Effector CD8-positive, alpha-beta T cell (primary cell): ENCODE results near the gene VEGFC.

Experiments used
- DNase-seq: peaks from one replicate; lab custom pipeline; 2025; lab: John Stamatoyannopoulos, UW

The VEGFC gene

GRCh38 chr4:176799653-176800052, 6.9 kb upstream of the VEGFC start:
- DNase-seq = no peak

DNA sequence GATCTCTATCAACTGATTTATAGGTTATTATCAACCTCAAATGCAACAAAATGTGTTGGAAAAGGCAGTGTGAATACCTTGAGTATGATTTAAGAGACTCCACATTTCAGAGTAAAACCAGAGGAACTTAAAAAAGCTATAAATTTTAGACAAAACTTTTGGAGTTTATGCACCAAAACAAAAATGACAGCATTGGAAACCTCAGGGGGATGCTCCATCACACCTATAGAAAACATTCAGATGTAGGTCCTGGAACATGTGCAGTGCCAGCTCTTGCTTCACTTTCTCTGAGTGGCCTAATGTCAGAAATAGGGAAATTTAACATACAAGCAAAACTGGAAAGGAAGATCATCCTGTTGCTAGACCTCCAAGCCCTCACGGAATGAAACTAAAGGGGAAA, 5.8 kb upstream of the VEGFC start:
- no peak for DNase-seq

DNA sequence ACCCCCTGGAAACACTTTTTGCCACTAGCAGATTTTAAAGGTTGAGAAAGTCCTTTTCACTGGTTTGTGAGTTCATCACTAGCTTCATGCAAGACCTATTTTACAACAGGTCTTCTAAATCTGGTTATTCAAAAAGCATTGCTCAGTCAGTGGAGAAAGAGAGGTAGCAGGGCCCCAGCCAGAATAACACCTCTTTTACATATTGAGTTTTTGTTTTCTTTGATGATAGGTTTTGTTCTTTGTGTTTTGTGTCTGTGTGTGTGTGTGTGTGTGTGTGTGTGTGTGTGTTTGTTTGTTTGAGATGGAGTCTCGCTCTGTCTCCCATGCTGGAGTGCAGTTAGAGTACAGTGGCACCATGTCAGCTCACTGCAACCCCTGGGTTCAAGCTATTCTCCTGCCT, 2.7 kb upstream of the VEGFC start:
- DNase-seq = no peak

DNA sequence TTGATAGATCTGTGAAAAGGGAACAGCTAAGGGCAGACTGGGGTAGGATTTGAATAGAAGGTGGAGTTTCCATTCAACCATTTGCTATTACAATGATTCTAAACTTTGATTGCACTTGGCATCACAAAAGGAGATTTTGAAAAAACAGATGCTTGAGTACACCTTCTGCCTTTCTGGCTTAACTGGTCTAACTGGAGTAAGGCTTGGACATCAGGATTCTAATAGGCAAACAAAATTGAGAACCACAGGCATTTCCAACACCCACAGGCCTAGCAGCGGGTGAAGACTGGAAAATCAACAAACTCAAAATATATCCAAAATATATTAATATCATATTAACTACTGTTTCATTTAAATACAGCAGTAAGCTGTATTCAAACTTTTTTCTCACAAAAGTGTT, 1.9 kb upstream of the VEGFC start:
- no peak for DNase-seq

DNA sequence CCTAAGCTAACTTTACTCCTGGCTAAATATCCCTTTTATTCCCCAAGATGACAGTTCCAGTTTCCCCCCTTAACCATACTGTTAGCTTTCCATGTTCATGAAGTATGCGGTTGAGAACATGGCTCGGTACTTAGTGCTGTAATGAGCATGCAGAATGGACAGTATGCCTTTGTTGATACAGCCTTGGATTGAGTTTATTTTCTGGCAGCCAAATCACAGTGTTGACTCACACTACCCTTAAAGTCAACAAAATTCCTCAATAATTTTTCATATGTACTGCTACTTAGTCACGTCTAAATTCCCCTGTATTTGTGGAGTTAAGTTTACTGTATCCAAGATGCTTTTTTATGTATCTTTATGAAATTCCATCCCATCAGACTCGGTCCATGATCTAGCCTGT, 1.4 kb upstream of the VEGFC start:
- DNase-seq = no peak

DNA sequence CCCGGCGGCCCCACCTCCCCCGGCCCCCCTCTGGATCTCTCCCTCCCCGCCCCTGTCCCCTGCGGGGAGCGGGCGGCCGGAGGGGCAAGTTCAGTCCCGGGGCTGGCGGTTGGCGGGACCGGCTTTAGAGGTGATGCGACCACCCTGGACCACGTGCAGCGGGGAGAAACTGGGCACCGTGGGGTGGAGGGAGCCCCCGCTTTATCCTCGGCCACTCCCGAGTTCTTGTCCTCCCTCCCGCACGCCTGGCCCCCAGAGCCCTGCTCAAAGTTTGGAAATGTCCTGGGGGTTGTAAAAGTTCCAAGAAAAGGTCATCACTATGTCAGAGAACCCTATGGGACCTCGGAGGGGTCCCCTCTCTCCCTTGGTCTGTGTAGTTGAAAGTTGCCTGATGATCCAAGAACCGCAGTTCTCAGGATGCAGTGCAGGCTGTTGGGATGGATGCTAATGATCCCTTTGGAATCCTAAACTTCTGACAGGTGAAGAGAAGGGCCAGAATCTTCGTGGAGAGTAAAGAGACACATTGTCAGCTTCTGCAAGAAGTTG, 411 bp upstream of the VEGFC start:
- no peak for DNase-seq

- DNase-seq = no peak
These were observed 964 bp downstream of the VEGFC start for GRCh38 chr4:176791591-176792325.

GRCh38 chr4:176790398-176790797, 2.3 kb downstream of the VEGFC start:
- no peak for DNase-seq

DNA sequence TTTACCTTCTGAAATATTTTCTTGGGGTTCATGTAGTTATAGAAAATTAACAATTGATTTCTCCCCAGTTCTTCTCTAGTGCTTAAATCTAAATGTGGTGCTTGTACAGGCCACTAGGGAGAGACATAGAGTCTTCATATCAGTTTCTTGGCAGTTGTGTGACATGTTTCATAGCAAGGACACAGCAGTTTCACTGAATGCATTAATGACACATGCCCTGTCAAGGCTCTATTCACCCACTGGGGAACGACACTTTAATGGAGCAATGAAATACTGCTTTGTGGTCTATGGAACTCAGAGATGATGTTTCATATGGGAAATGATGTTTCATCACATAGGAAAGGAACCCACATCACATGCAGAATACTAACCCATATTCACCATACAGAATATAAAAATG, 2.8 kb downstream of the VEGFC start:
- no peak for DNase-seq

DNA sequence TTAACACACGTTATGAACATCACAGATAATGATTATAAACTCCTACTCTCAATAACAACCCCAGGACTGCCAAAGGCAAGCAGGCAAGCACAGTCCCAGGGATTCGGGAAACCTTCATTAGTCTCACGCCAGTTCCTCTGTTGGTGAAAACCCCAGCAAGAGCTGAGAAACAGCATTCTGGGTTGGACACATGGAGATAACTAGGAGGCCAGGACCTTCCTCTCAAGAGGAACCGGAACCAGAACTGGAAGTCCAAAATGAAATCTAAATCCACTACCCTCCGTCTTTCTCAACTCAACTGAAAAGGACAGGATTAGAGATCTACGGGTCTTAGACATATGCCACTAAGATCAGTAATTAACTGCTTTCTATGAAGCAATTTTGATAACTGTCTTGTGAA, 3.8 kb downstream of the VEGFC start:
- DNase-seq = no peak

GRCh38 chr4:176788248-176788647, 4.5 kb downstream of the VEGFC start:
- no peak for DNase-seq

GRCh38 chr4:176784816-176785215, 7.9 kb downstream of the VEGFC start:
- no peak for DNase-seq

DNA sequence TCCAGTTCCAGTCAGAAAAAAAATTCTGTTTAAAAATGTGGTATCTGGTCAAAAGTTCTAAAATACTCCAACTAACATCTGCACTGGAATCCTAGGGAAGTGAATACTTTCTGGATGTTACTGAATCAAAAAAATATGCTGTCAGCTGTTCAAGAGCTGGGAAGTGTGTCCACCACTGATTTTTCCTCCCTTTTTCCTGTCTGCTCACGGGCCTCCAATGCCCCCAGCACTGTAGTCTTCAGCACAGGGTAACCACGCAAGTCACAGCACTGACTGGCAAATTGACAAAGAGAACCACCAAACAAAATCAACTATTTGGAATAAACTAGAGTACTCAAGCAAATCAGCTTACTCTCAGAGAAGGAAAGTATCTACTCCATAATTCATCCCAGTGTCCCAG, 9.9 kb downstream of the VEGFC start:
- DNase-seq = no peak

- DNase-seq = no peak
These were observed 10.5 kb downstream of the VEGFC start for GRCh38 chr4:176782191-176782590.

GRCh38 chr4:176781739-176782100, 11.0 kb downstream of the VEGFC start:
- DNase-seq = no peak

- DNase-seq = no peak
These were observed 11.6 kb downstream of the VEGFC start for GRCh38 chr4:176780995-176781738.

GRCh38 chr4:176779421-176779820, 13.3 kb downstream of the VEGFC start:
- no peak for DNase-seq

DNA sequence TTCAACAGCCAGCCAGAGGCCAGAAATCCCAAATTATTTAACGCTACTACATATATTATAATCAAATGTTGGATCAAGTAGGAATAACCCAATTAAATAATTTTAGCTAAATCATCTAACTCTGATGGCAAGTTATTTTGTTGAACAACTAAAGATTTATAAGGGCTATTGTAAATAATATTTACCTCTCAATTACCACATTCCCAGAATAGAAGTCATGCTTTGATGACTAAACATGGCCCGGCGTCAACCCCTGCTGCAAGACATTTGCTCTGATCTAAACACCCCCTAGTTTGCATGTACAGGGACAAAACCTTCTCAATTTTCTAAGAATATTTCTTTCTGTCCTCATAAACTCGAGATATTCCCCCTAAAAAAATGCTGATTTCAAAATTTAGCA, 14.2 kb downstream of the VEGFC start:
- DNase-seq = no peak

DNA sequence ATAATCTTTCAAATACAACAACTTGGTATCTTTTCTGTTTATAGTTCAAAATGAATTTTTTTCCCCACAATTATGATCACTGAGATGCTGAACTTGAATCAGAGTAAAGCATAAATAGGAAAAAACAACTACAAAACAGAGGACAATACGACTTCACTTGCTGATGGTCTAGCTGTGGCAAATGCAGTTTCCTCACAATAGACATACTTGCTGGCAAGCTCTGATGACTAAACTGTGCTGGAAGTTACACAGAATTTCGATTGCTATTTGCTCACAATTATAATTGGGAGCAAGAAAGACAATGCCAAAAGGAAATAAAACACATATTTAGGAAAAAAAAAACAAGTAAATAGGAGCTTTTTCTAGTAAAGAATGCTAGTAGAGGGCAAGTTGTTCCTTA, 14.7 kb downstream of the VEGFC start:
- no peak for DNase-seq

GRCh38 chr4:176775338-176775737, 17.4 kb downstream of the VEGFC start:
- DNase-seq = no peak

GRCh38 chr4:176774852-176775251, 17.9 kb downstream of the VEGFC start:
- DNase-seq = no peak

- no peak for DNase-seq
These were observed 23.2 kb downstream of the VEGFC start for GRCh38 chr4:176769514-176769913.

DNA sequence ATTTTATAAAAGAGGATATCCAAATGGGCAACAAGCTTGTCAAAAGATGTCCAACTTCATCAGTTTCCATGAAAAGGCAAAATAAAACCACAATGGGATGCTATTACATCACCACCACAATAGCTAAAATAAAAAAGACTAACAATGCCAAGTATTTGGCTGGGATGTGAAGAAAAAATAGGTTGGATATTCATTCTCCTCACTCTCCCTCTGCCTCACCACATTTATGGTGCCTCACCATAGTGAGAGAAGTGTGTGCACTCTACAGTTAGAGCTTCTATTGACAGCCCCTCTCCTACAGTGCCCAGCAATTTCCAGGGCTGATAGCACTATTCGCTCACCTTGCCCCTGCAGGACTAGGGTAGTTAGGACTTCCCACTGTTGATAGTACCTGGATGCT, 25.5 kb downstream of the VEGFC start:
- no peak for DNase-seq
